Prostate gland (tissue), 2 donors: ENCODE measurements around the gene ANKS1B.

Experiments used
- CTCF ChIP-seq, 4 experiments: fragments of 200-600 bp in 2 of 4; fragments of 450-650 bp in 2 of 4; sonication (generic) in 2 of 4; IDR thresholded peaks; 1 replicate in 3 of 4; 2 replicates in 1 of 4; pipeline ENCODE4 v1.5.1; 2016 to 2019; ENCODE audit warnings: antibody characterized with exemption in 4 of 4, mild to moderate bottlenecking in 2 of 4, moderate library complexity in 2 of 4
- POLR2A ChIP-seq: fragments of 450-650 bp; IDR thresholded peaks from one replicate; pipeline ENCODE4 v1.6.1; 2016; ENCODE audit warnings: antibody characterized with exemption, mild to moderate bottlenecking
- POLR2AphosphoS5 ChIP-seq: sonication (generic); formaldehyde crosslinking; IDR thresholded peaks from one replicate; pipeline ENCODE4 v1.6.1; 2017; ENCODE audit warnings: antibody characterized with exemption

GRCh38 chr12:99119449-99119848 is 865.3 kb downstream of the ANKS1B start:
- TF ChIP-seq POLR2AphosphoS5 (no peak), CTCF (IDR thresholded peaks at IDR 0.05) (no peak), POLR2A (no peak)
